ENCODE data around the gene CRY1. TPM values are rescaled to one million over a fixed set of nuclear protein-coding genes. Genes with fewer than 3 reads are reported as not detected.

The CRY1 gene
- total and polyA plus RNA-seq, 2 of the 4 experiments (the other 2 are of a cell fraction): 5.9 to 9.9 TPM

- no peak overlapping the region for H3K9ac ChIP-seq (ENCODE audit: low read depth, low read length)
- H3K27ac ChIP-seq (ENCODE audit: insufficient read depth, low read length): no peak overlapping the region
- TF ChIP-seq FOS (IDR thresholded peaks at IDR 0.05; ENCODE audit: low read depth, low read length) (no peak), MAFK (IDR thresholded peaks at IDR 0.05; ENCODE audit: low read depth, low read length) (peak; percentile 7; the same call in 1 of the 2 replicates)
- dilution Hi-C loops (cut with HindIII; ENCODE audit: low sequenced_read_pairs, unreplicated experiment): no loop called here
- no peaks in the 10 kb centered on the region for H3K27me3 ChIP-seq (ENCODE audit: control insufficient read depth, insufficient read depth, low read length)
- no peak overlapping the region for H2BK5ac ChIP-seq (ENCODE audit: low read depth, low read length, poor library complexity, severe bottlenecking)
- no peak overlapping the region for H2AFZ ChIP-seq (replicated peaks; ENCODE audit: low read length, poor library complexity)
- H2AK9ac ChIP-seq (replicated peaks; ENCODE audit: low read depth, low read length, poor library complexity): no peak overlapping the region
- intact Hi-C loops (cut with micrococcal nuclease): no loop called here
- POLR2A ChIA-PET (ENCODE audit: unreplicated experiment): no interaction called here
- H3K56ac ChIP-seq (ENCODE audit: extremely low read depth, insufficient read depth, low read length): no peak overlapping the region
- no peak for DNase-seq
- peaks cover 6% of the 10 kb centered on the region; the same call in 1 of the 2 replicates for H3K9me1 ChIP-seq (ENCODE audit: insufficient read depth, low read length)
- no peak overlapping the region for H2BK15ac ChIP-seq (ENCODE audit: low read depth, low read length)
- H2BK20ac ChIP-seq (ENCODE audit: low read depth, low read length): no peak overlapping the region
- no TSS peak for BruUV-seq (replicated peaks)
- H4K8ac ChIP-seq (ENCODE audit: low read depth in 2 of 2, low read length in 2 of 2): no peak overlapping the region
- H3K4me2 ChIP-seq (ENCODE audit: low read depth, low read length): no peak overlapping the region
- peaks cover 22% of the 10 kb centered on the region in 2 experiments for H3K79me1 ChIP-seq (ENCODE audit: low read depth in 1 of 2, low read length in 2 of 2)
- H3K18ac ChIP-seq (ENCODE audit: low read depth, low read length): no peak overlapping the region
- H3K14ac ChIP-seq (replicated peaks; ENCODE audit: low read depth, low read length): no peak overlapping the region
- H4K91ac ChIP-seq (ENCODE audit: insufficient read depth, low read depth, low read length): no peak overlapping the region
- H3K4me1 ChIP-seq (ENCODE audit: control insufficient read depth, insufficient read depth, low read length): no peaks in the 10 kb centered on the region
- CTCF ChIA-PET: no interaction called here
- H3K9me3 ChIP-seq (ENCODE audit: control insufficient read depth, insufficient read depth, low read length): no peaks in the 10 kb centered on the region
- H3K4ac ChIP-seq (ENCODE audit: low read depth, low read length): no peak overlapping the region
- no peak for ATAC-seq (ENCODE audit: low read depth)
- no peak overlapping the region for H2BK120ac ChIP-seq (ENCODE audit: low read depth, low read length)
- H3K23ac ChIP-seq (ENCODE audit: low read depth, low read length): no peak overlapping the region
- WGBS, 2 experiments (ENCODE audit: extremely low coverage in 2 of 2, insufficient read length in 1 of 2): no CpG with 5 or more reads among the region's 5 CpGs
- in situ Hi-C loops (cut with MboI; ENCODE audit: low sequenced_read_pairs): no loop called here
- H3K36me3 ChIP-seq (ENCODE audit: control insufficient read depth, insufficient read depth, low read length): no peaks in the 10 kb centered on the region; the same call in 1 of the 2 replicates
- peaks cover 7% of the 10 kb centered on the region; the same call in 1 of the 2 replicates for H4K20me1 ChIP-seq (ENCODE audit: insufficient read depth, low read length)
- no peak overlapping the region for H4K5ac ChIP-seq (ENCODE audit: low read depth, low read length)
- H2AK5ac ChIP-seq (ENCODE audit: low read depth, low read length): no peak overlapping the region
- H3K4me3 ChIP-seq (ENCODE audit: insufficient read depth, low read depth, low read length): no peak overlapping the region
These were observed 48.2 kb downstream of the CRY1 start for GRCh38 chr12:107045186-107045585.

All from IMR-90 (cell line).